ENCODE results near the gene ENTPD7. TPM values are rescaled to one million over a fixed set of nuclear protein-coding genes. Genes with fewer than 3 reads are reported as not detected.

ENTPD7 gene
- total RNA-seq, 4 donors from 2014 or later: 3.3 to 7.5 (median 4.4) TPM

DNA sequence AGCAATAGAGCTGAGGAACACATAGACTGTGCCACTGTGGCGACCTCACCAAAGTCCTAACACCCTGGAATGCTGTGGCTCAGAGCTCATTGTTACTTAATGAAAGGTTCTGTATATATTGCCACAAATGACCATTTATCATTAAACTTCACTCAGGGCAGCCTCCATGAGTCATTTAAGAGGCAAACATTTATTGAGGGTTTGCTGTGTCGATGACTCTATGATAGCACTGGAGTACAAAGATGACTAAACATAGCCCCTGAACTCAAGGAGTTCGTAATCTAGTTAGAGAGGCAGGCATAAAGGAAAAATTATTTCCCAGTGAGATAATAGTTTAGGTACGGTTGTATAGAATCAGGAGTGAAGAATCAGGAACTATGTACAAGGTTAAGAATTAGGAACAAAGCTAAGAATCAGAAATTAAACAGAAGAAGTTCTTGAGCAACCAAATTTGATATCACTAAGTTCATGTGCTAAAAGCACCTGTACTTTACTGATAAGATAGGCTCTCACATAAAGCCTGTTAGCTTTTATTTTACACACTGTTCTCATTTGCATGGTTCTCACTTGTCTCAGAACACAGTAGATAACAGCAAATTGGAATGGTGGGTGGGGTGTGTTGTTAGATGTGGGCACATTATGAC lies 7.9 kb downstream of the ENTPD7 start:
- no peak for DNase-seq (ENCODE audit: low spot score in 2 of 2)
- WGBS, 2 donors: 54 to 68% methylated on average over 4 of the region's 4 CpGs
- Histone ChIP-seq H3K27me3 (no peaks in the 10 kb centered on the region), H3K27ac (no peak overlapping the region), H3K4me3 (no peak overlapping the region), H3K36me3 (peaks cover 0 to 51% (median 0%) of the 10 kb centered on the region in 3 donors), H3K9me3 (no peaks in the 10 kb centered on the region), H3K4me1 (no peaks in the 10 kb centered on the region)
- TF ChIP-seq POLR2A (IDR thresholded peaks at IDR 0.05) (no peak), EP300 (IDR thresholded peaks at IDR 0.05) (no peak)
- TF ChIP-seq, protein P1, sequence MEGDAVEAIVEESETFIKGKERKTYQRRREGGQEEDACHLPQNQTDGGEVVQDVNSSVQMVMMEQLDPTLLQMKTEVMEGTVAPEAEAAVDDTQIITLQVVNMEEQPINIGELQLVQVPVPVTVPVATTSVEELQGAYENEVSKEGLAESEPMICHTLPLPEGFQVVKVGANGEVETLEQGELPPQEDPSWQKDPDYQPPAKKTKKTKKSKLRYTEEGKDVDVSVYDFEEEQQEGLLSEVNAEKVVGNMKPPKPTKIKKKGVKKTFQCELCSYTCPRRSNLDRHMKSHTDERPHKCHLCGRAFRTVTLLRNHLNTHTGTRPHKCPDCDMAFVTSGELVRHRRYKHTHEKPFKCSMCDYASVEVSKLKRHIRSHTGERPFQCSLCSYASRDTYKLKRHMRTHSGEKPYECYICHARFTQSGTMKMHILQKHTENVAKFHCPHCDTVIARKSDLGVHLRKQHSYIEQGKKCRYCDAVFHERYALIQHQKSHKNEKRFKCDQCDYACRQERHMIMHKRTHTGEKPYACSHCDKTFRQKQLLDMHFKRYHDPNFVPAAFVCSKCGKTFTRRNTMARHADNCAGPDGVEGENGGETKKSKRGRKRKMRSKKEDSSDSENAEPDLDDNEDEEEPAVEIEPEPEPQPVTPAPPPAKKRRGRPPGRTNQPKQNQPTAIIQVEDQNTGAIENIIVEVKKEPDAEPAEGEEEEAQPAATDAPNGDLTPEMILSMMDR (IDR thresholded peaks at IDR 0.05): no peak

DNA sequence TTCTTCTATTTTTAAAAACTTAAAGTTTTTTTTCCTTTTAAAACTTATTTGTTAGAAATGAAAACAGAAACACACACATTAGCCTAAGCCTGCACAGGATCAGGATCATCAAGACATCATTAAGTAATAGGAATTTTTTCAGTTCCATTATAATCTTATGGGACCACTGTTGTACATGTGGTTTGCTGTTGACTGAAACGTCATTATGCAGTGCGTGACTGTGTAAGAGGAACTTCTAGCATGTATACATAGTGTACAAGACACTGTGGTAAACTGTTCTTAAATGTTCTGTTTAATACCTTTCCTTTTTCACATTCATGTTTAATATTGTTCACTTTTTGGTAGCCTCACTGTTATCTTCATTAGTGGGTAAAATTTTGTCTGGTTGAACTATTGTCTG lies 12.1 kb downstream of the ENTPD7 start:
- TF ChIP-seq, protein P1 (IDR thresholded peaks at IDR 0.05): no peak
- TF ChIP-seq EP300 (IDR thresholded peaks at IDR 0.05) (no peak), POLR2A (IDR thresholded peaks at IDR 0.05) (no peak)
- Histone ChIP-seq H3K4me1 (no peaks in the 10 kb centered on the region), H3K36me3 (peaks cover 0 to 16% (median 0%) of the 10 kb centered on the region in 3 donors), H3K9me3 (no peaks in the 10 kb centered on the region), H3K4me3 (no peak overlapping the region), H3K27ac (no peak overlapping the region), H3K27me3 (no peaks in the 10 kb centered on the region)
- WGBS, 2 donors: 73 to 84% methylated on average over 2 of the region's 2 CpGs
- DNase-seq (ENCODE audit: low spot score in 2 of 2): no peak

DNA sequence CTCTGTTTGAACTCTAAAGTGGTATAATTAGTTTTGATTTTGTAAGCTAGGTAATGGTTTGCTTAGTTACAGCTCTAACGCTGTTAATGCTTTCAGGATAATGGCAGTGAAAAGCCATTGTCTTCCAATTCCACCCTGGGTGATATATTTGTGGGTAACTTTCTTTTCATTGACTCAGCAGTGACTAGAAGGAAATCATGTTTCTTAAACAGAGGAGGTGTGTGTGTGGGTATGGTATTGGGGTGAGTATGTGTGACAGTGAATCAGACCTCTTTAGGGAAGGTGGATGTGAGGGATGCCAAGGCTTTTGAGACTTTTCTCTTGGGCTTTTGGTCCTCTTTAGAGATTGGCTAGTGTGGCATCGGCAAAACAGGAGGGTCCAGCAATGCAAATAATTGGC lies 13.6 kb downstream of the ENTPD7 start:
- no peak for TF ChIP-seq EP300 (IDR thresholded peaks at IDR 0.05)
- TF ChIP-seq, protein P1 (IDR thresholded peaks at IDR 0.05): no peak
- no peak for TF ChIP-seq POLR2A (IDR thresholded peaks at IDR 0.05)
- Histone ChIP-seq H3K27me3 (no peaks in the 10 kb centered on the region), H3K4me1 (no peaks in the 10 kb centered on the region), H3K9me3 (no peaks in the 10 kb centered on the region), H3K27ac (no peak overlapping the region), H3K36me3 (peaks cover 0 to 8% (median 0%) of the 10 kb centered on the region in 3 donors), H3K4me3 (no peak overlapping the region)
- WGBS, 2 donors: 94 to 96% methylated on average over 2 of the region's 2 CpGs
- no peak for DNase-seq (ENCODE audit: low spot score in 2 of 2)

DNA sequence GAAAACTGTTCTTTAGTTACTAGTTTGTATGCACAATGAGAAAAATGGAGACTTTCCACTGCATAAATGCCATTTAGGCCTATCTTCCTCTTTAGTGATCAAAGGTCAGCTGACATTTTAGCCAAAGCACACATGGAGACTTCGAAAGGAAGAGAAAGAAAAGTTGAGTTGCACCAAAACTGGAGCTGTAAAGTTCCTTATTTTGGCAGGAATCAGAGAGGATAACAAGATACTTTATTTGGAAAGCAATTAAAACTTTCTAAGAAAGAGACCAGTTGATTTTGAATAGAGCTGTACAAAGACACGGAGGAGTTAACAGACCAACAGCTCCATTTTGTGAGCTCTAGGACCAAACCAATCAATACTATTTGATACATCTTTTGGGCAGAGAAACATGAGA lies 14.2 kb downstream of the ENTPD7 start:
- no peaks in the 10 kb centered on the region for H3K9me3 ChIP-seq
- no peaks in the 10 kb centered on the region for H3K4me1 ChIP-seq
- 46 to 47% methylated on average over 2 of the region's 2 CpGs for WGBS, 2 donors
- DNase-seq (ENCODE audit: low spot score in 2 of 2): no peak
- no peak overlapping the region for H3K27ac ChIP-seq
- H3K36me3 ChIP-seq: peaks cover 0 to 8% (median 0%) of the 10 kb centered on the region in 3 donors
- no peak overlapping the region for H3K4me3 ChIP-seq
- H3K27me3 ChIP-seq: no peaks in the 10 kb centered on the region
- TF ChIP-seq EP300 (IDR thresholded peaks at IDR 0.05) (no peak), POLR2A (IDR thresholded peaks at IDR 0.05) (no peak)
- TF ChIP-seq, protein P1 (IDR thresholded peaks at IDR 0.05): no peak

DNA sequence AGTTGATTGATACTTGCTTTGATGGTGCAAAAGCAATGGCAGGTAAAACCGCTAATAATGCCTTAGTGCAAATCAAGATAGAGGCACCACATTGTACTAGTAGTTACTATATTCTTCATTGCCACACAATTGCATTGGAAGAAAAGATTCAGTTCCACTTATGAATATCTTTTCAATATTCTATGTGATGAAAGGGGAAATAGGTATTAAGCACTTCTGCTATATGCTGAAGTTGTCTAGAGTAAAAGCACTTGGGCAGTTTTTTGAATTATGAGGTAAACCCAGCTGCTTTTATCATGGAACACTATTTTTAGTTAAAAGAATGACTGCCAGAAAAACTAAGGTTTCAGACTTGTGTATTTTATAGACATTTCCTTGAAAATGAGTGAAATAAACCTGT lies 15.5 kb downstream of the ENTPD7 start:
- TF ChIP-seq, protein P1 (IDR thresholded peaks at IDR 0.05): no peak
- no peak for TF ChIP-seq POLR2A (IDR thresholded peaks at IDR 0.05)
- no peak for TF ChIP-seq EP300 (IDR thresholded peaks at IDR 0.05)
- Histone ChIP-seq H3K9me3 (no peaks in the 10 kb centered on the region), H3K4me1 (no peaks in the 10 kb centered on the region), H3K36me3 (peaks cover 0 to 15% (median 0%) of the 10 kb centered on the region in 3 donors), H3K27me3 (no peaks in the 10 kb centered on the region), H3K4me3 (no peak overlapping the region), H3K27ac (no peak overlapping the region)
- DNase-seq (ENCODE audit: low spot score in 2 of 2): no peak
- 89 to 92% methylated on average over 1 of the region's 1 CpG for WGBS, 2 donors
